ENCODE results near the gene DIAPH2.
"Not testable (repeated sequence)": the region's sequence is repeated elsewhere in the genome, so short reads cannot be mapped to it uniquely, and the experiment has no call there.

The DIAPH2 gene

DNA sequence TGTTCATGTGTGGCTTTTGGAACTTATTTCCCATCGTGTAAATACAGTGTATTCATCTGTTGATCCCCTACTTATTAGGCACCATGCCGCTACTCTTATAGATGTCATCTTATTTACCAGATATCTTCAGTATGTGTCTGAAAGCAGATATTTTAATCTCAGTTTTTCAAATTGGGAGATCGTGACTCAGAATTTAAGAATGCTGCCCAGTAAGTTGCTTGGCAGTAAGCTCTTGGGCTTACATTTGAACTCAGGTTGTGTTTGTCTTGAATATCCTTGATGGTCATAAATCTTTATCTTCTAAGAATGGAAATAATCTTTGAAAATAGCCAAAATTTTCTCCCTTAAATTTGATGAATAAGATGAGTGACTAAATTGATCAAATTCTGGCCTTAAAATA lies 153.2 kb downstream of the DIAPH2 start:
- Histone ChIP-seq H3K4me2 (no peak overlapping the region), H3K27me3 (peaks cover 64% of the 10 kb centered on the region), H3K9me3 (no peaks in the 10 kb centered on the region), H3K4me3 (no peak overlapping the region), H3K9ac (no peak overlapping the region), H3K27ac (no peak overlapping the region), H3K36me3 (no peaks in the 10 kb centered on the region), H3K4me1 (no peaks in the 10 kb centered on the region), H4K20me1 (peaks cover 13% of the 10 kb centered on the region)
- no peak for TF ChIP-seq Cebpa-rat (IDR thresholded peaks at IDR 0.05)

- Histone ChIP-seq H3K4me3 (no peak overlapping the region), H3K9me3 (no peaks in the 10 kb centered on the region), H3K4me1 (no peaks in the 10 kb centered on the region), H4K20me1 (peaks cover 19% of the 10 kb centered on the region), H3K9ac (no peak overlapping the region), H3K4me2 (no peak overlapping the region), H3K36me3 (no peaks in the 10 kb centered on the region), H3K27ac (no peak overlapping the region), H3K27me3 (peaks cover 70% of the 10 kb centered on the region)
- TF ChIP-seq Cebpa-rat (IDR thresholded peaks at IDR 0.05): no peak
These were observed 153.9 kb downstream of the DIAPH2 start for GRCh38 chrX:96838537-96838936.

DNA sequence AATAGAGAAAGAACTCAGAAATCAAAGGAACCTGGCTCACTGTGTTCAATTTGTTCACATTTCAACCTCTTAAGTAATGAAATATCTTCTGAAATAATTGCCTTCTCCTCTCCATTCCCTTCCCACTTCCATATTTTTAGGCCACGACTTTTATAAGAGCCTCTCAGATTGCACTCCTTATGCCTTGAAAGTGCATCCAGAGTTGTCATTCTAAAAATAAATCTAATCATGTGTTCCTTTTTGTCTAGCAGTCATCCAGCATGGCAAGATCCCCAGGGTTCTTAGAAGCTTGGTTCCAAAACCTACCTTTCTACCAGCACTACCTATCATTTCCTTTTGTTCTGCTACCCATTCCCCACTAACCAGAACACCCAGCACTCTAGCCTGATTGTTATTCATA lies 156.7 kb downstream of the DIAPH2 start:
- no peaks in the 10 kb centered on the region for H3K4me1 ChIP-seq

DNA sequence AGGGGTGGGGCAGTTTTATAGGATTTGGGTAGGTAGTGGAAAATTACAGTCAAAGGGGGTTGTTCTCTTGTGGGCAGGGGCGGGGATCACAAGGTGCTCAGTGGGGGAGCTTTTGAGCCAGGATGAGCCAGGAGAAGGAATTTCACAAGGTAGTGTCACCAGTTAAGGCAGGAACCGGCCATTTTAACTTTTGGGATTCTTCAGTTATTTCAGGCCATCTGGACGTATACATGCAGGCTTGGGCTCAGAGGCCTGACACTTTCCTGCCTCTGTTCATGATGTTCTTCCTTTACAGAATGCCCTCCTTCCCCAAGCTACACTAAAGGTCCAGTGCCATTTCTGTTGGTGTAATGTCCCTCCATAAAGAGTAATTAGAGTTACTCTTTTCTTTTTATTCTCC lies 157.2 kb downstream of the DIAPH2 start:
- H3K9me3 ChIP-seq, H3K27ac ChIP-seq, H3K4me3 ChIP-seq, H3K9ac ChIP-seq, H3K4me2 ChIP-seq, H3K36me3 ChIP-seq, H3K4me1 ChIP-seq: not testable (repeated sequence)
- Histone ChIP-seq H3K27me3 (peaks cover 75% of the 10 kb centered on the region), H4K20me1 (peaks cover 10% of the 10 kb centered on the region; the same call in 1 of the 2 replicates)

More for the DNA sequence above, 156.7 kb downstream of the DIAPH2 start:
- H3K9me3 ChIP-seq: no peaks in the 10 kb centered on the region
- H3K4me3 ChIP-seq: no peak overlapping the region
- H3K4me2 ChIP-seq: no peak overlapping the region
- H3K9ac ChIP-seq: no peak overlapping the region
- H3K36me3 ChIP-seq: no peaks in the 10 kb centered on the region
- peaks cover 73% of the 10 kb centered on the region for H3K27me3 ChIP-seq
- H4K20me1 ChIP-seq: peaks cover 10% of the 10 kb centered on the region; the same call in 1 of the 2 replicates
- H3K27ac ChIP-seq: no peak overlapping the region
- no peak for TF ChIP-seq Cebpa-rat (IDR thresholded peaks at IDR 0.05)

DNA sequence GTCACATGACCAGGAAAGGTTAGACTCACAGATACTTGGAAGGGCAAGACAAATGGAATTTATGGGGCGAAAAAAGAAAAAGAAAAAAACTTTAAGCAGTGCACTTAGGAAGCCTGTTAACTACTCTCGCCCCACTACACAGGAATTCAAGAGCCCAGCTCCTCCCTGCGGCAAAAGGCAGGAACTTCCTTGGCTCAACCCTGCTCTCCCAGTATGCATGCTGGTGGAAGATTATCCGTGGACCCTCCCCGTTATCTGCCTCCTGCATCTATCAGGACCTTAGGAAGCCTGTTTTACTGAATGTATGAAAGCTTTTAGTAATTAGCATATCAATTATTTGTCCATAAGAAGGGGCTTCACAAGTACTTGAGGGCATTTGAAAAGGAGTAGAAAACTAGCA lies 158.9 kb downstream of the DIAPH2 start:
- H3K4me2 ChIP-seq: no peak overlapping the region

DNA sequence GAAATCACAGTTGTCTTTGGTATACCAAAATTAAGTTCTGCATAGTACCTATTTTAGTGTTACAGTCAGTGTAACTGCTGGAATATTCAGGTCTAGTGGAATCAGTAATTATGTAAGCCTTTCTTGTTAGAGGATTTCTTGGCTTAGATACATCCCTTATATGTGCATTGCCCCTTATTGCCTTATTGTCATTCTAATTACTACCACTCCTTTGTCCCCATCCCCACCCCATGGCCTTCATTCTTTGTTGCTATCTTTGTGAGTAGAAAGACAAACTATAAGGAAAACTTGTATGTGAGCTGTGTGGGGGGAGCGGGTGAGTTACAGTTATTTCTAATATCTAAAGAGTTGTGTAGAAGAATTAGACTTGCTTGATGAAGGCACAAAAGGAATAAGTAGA lies 162.2 kb downstream of the DIAPH2 start:
- H3K27me3 ChIP-seq: peaks cover 84% of the 10 kb centered on the region
- no peaks in the 10 kb centered on the region for H3K9me3 ChIP-seq
- H3K4me3 ChIP-seq: no peak overlapping the region
- no peak overlapping the region for H3K9ac ChIP-seq
- peaks cover 18% of the 10 kb centered on the region; the same call in 1 of the 2 replicates for H4K20me1 ChIP-seq
- H3K27ac ChIP-seq: no peak overlapping the region
- no peak overlapping the region for H3K4me2 ChIP-seq
- H3K4me1 ChIP-seq: no peaks in the 10 kb centered on the region
- no peak for TF ChIP-seq Cebpa-rat (IDR thresholded peaks at IDR 0.05)
- H3K36me3 ChIP-seq: no peaks in the 10 kb centered on the region

More for the DNA sequence above, 158.9 kb downstream of the DIAPH2 start:
- H3K36me3 ChIP-seq: no peaks in the 10 kb centered on the region
- H4K20me1 ChIP-seq: peaks cover 10% of the 10 kb centered on the region; the same call in 1 of the 2 replicates
- no peak overlapping the region for H3K27ac ChIP-seq
- H3K27me3 ChIP-seq: peaks cover 84% of the 10 kb centered on the region
- no peaks in the 10 kb centered on the region for H3K4me1 ChIP-seq
- H3K4me3 ChIP-seq: no peak overlapping the region
- no peak for TF ChIP-seq Cebpa-rat (IDR thresholded peaks at IDR 0.05)
- no peaks in the 10 kb centered on the region for H3K9me3 ChIP-seq
- no peak overlapping the region for H3K9ac ChIP-seq

DNA sequence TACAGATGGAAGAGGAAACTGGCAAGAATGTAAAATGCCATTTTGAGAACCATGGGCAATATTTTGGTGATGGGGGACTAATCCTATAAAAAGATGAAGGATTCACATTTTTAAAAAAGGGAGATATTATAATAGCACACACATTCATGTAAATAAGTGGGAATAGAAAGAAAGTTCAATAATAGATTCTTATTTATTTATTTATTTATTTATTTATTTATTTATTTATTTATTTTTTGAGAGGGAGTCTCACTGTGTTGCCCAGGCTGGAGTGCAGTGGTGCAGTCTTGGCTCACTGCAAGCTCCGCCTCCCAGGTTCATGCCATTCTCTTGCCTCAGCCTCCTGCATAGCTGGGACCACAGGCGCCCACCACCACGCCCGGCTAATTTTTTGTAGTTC lies 174.8 kb downstream of the DIAPH2 start:
- H3K9me3 ChIP-seq, H3K4me3 ChIP-seq, H3K4me1 ChIP-seq, H3K36me3 ChIP-seq, H3K9ac ChIP-seq, H3K4me2 ChIP-seq, H4K20me1 ChIP-seq, H3K27ac ChIP-seq: not testable (repeated sequence)
- peaks cover 72% of the 10 kb centered on the region for H3K27me3 ChIP-seq

- Histone ChIP-seq H3K9ac (no peak overlapping the region), H3K4me1 (no peaks in the 10 kb centered on the region), H3K36me3 (no peaks in the 10 kb centered on the region), H3K4me2 (no peak overlapping the region), H3K4me3 (no peak overlapping the region), H3K27ac (no peak overlapping the region), H4K20me1 (0 out of 2 replicates have a peak, but pooled peaks cover 5% of the 10 kb centered on the region), H3K9me3 (peaks cover 4% of the 10 kb centered on the region), H3K27me3 (peaks cover 82% of the 10 kb centered on the region)
- TF ChIP-seq Cebpa-rat (IDR thresholded peaks at IDR 0.05): no peak
These were observed 176.6 kb downstream of the DIAPH2 start for GRCh38 chrX:96861218-96861617.

- Histone ChIP-seq H3K4me3 (no peak overlapping the region), H3K9ac (no peak overlapping the region), H3K4me1 (no peaks in the 10 kb centered on the region), H3K4me2 (no peak overlapping the region), H3K36me3 (no peaks in the 10 kb centered on the region), H3K27me3 (peaks cover 80% of the 10 kb centered on the region), H4K20me1 (0 out of 2 replicates have a peak, but pooled peaks cover 5% of the 10 kb centered on the region), H3K9me3 (peaks cover 4% of the 10 kb centered on the region), H3K27ac (no peak overlapping the region)
- no peak for TF ChIP-seq Cebpa-rat (IDR thresholded peaks at IDR 0.05)
These were observed 177.0 kb downstream of the DIAPH2 start for GRCh38 chrX:96861661-96862060.

DNA sequence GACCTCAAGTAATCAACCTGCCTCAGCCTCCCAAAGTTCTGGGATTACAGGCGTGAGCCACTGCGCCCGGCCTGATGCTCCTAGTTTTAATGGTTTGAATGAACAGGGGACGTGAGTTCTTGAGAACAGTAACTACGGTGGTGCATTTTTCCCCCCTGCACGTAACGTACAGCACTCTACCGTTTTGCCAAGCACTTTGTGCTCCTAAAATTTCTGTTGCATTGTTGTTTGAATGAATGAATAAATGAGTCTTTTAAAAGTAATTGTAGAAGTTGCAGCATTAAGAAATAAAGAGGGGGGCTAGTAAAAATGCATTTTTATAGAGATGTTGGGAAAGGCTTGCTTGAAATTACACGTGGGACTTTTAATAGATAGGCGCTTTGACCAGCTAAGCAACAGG lies 199.0 kb downstream of the DIAPH2 start, which contains the start of gene RPA4:
TSS of gene RPA4 (plus strand) at position 301 of the 400 bp plus-strand sequence. CDS start 403 bp downstream, outside the sequence.
- Histone ChIP-seq H3K27ac (no peak within 1 kb of the TSS), H3K4me1 (no peaks in the 10 kb centered on the region), H3K4me2 (no peak within 1 kb of the TSS), H3K27me3 (peaks cover 49% of the 10 kb centered on the region), H3K9ac (no peak within 1 kb of the TSS), H3K36me3 (peaks cover 4% of the 10 kb centered on the region; the same call in 1 of the 2 replicates), H3K4me3 (no peak within 1 kb of the TSS), H3K9me3 (no peaks in the 10 kb centered on the region), H4K20me1 (peaks cover 6% of the 10 kb centered on the region; the same call in 1 of the 2 replicates)
- TF ChIP-seq Cebpa-rat (IDR thresholded peaks at IDR 0.05): no peak

GRCh38 chrX:96884027-96884426 lies 199.4 kb downstream of the DIAPH2 start:
- Histone ChIP-seq H3K9ac (no peak overlapping the region), H3K36me3 (peaks cover 4% of the 10 kb centered on the region; the same call in 1 of the 2 replicates), H3K9me3 (no peaks in the 10 kb centered on the region), H3K4me2 (no peak overlapping the region), H3K27ac (no peak overlapping the region), H3K4me3 (no peak overlapping the region), H3K27me3 (peaks cover 45% of the 10 kb centered on the region), H3K4me1 (no peaks in the 10 kb centered on the region), H4K20me1 (peaks cover 6% of the 10 kb centered on the region; the same call in 1 of the 2 replicates)
- TF ChIP-seq Cebpa-rat (IDR thresholded peaks at IDR 0.05): no peak

Measured in BLaER1 (cell line).